NCI-H526 treated with DMSO at 0.1 percent for 48 hours (cell line): ENCODE data around the gene PNPLA1.

Experiments
- DNase-seq: peaks from one replicate; lab custom pipeline; 2025; lab: John Stamatoyannopoulos, UW

PNPLA1 gene

GRCh38 chr6:36269834-36270705, at the start of gene PNPLA1:
Gene PNPLA1, plus strand, starts transcription at chr6:36270060. Its CDS starts 400 bp downstream, at chr6:36270460.
- no peak for DNase-seq

DNA sequence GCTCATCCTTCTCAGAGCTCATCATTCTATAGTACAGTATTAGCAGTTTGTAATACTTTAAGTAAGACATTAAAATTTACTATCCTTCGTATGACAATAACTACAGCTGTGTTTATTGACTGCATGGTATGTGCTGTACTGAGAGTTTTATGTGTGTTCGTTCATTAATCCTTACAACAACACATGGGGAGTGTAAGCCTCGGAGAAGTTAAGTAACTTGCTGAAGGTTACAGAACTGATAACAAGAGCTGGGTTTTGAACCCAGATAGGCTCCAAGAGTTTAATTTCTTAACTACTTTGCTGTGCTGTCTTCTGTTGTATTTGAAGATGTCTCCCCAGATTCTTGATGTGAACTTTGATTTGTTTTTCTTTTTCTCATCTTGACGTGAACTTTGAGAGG, 49.6 kb upstream of the PNPLA1 start:
- DNase-seq: no peak

DNA sequence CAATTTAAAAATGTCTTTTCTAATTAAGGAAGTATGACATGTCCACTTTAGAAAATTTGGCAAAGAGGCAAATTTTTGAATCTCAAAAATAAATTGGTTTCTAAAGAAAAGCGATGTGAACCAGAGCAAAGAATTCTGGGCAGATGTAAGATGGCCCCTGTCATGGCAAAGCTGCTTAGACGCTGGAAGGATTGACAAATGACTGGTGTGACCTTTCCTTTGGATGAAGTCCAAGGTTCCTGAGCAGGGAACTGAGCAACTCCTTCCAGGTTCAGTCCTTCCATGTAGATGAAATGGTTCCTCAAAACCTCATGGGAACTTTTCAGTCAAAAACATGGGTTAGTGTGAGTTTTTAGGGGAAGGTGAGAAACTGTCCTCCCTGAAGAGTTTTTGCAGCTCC, 48.2 kb upstream of the PNPLA1 start:
- DNase-seq: no peak

GRCh38 chr6:36222924-36223323, 46.9 kb upstream of the PNPLA1 start:
- DNase-seq: no peak

DNA sequence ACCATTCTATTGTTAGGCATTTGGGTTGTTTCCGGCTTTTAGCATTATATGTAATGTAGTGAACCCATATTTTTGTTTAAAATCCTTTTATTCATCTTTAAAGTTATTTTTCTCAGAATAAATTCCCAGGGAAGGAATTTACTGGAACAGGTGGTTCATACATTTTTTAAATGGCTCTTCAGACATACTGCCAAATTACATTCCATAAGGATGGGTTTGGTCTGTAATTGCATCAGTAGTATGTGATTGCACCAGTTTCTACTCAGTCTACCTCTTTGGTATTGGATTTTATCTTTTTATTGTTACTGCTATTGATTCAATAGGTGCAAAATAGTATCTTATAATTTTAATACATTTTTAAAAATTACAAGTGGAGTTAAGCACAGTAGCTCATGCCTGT, 46.2 kb upstream of the PNPLA1 start:
- no peak for DNase-seq

DNA sequence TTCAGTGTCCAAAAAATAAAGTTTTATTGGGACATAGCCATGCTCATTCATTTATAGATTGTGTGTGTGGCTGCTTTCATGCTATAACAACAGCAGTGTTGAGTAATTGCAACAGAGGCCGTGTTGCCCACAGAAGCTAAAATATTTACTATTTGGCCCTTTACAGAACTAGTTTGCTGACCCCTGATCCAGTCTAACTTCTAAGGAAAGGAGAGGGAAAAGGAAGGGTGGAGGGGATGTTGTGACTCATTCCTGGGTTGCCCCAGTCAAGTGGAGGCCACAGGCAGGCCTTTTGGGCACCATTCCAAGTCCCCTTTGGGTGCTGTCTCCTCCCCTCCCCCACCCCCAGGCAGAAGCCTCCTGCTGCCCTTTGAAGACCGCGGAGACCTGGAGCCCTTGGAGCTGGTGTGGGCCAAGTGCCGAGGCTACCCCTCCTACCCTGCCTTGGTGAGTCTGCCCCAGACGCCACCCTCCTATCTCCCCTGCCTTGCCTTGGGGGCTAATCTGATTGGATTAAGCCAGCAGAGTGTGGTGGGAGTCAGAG, 44.9 kb upstream of the PNPLA1 start:
- no peak for DNase-seq

- DNase-seq: no peak
These were observed 43.3 kb upstream of the PNPLA1 start for GRCh38 chr6:36226438-36227047.

DNA sequence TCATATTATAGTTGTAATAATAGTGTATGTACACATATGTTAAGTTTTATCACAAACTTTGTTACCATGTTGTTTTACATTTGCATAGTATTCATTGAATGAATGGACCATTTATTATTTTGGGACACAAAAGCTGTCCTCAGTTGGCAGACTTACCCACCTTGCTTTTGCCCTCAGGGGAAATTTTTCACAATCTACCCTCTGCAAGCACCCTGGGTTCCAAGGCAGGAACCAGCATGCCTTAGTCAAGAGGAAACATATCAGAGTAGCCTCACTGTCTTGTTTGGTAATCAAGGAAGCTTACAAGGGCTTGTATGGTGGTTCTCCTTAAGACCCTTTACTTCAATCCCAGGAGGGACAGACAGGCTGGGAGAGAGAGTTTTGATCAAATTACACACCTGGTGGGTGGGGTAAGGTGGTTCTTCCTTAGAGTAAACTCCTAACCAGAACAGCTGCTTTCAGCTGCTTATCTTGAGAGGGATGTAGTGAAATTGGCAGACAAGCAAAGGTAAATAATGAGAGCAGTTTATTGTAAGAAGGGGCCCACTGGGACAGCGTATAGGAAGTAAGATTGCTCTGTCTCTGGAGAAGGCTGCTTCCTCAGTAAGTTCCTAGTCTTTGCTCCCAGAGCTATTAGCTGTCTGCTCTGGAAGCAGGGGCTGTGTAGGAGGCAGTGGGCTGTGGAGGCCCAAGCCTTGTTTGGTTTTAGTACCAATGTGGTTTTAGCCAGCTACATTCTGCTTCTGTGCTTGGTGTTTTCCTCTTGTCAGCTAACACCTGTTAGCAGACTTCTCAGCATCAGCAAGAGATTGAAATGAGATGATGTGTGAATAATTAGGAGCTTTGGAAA, 42.3 kb upstream of the PNPLA1 start:
- no peak for DNase-seq

GRCh38 chr6:36229223-36229622, 40.6 kb upstream of the PNPLA1 start:
- no peak for DNase-seq

DNA sequence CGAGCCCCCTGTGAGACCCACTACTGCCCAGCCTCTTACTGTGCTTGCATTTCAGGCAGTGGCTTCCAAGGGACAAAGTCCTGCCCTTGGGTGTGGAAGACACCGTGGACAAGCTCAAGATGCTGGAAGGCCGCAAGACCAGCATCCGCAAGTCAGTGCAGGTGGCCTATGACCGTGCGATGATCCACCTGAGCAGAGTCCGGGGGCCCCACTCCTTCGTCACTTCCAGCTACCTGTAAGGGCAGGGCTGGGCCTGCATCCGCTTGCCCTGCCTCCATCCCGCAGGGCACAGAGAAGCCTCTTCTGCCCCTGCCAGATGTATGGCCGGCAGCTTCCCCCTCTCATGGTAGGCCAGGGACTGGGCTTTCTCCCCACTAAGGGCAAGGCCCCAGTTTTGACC, 39.5 kb upstream of the PNPLA1 start:
- no peak for DNase-seq

GRCh38 chr6:36232172-36232571, 37.7 kb upstream of the PNPLA1 start:
- no peak for DNase-seq

- DNase-seq: no peak
These were observed 34.6 kb upstream of the PNPLA1 start for GRCh38 chr6:36235309-36235708.

GRCh38 chr6:36235862-36236261, 34.0 kb upstream of the PNPLA1 start:
- DNase-seq: no peak

DNA sequence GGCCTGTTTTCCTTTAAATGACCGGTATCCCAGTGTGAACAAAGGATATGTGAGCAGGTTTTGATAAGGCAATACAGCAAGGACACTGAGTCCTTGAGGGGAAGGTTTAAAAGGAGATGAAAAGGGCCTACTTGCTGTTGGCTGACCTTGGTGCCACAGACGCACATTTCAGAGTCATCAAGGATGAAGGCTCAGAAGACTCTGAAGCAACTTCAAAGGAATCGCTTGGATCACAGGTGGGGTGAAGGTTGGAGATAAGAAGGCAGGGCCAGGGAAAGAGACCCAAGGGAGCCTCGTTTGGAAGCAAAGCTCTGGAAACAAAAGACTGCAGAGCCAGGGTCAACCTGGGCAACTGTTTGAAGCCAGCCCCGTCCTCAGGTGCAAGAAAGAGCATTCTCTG, 30.1 kb upstream of the PNPLA1 start:
- no peak for DNase-seq

DNA sequence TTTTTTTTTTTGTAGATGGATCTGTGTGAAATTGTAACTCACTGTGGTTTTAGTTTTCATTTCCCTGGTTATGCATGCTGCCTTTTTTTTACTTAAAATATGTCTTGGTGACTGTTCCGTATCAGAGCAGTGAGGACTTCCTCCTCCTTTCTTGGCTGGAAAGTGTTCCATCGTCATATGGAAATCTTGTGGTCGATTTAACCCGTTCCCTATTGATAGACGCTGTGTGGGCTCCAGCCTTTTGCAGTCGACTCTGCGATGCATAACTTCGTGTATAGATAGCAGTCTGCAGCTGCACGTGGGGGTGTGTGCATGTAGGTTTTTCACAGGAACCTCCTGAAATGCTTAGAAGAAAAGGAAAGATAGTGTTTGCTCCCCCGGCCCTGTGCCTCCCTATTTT, 28.1 kb upstream of the PNPLA1 start:
- peak; percentile 85 for DNase-seq

DNA sequence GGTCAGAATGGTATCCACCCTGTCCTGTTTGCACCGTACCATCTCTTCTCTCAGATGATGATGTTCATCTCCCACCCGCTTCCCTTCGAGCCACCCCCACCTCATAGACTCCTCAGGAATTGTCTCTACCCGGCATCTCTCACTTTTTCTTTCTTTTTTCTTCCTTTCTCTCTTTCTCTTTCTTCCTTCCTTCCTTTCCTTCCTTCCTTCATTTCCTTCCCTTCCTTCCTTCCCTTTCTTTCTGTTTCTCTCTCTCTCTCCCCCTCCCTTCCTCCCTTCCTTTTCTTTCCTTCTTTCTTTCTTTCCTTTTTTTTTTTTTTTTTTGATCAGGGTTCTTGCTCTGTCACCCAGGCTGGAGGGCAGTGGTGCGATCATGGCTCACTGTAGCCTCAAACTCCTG, 27.7 kb upstream of the PNPLA1 start:
- no peak for DNase-seq

DNA sequence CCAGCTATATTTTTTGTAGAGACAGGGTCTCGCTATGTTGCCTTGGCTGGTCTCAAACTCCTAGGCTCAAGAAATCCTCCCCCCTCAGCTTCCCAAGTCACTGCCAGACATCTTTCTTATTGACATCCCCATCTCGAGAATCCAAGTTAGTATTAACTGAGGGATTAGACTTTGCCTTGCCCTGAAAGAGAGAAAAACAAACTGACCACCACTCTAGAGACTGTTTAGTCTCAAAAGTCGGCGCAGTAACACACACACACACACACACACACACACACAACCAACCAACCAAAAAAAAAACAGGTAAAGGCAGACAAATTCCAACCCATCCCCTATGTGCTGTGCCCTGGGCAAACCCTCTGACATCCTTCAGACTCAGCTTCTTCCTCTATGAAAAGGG, 27.2 kb upstream of the PNPLA1 start:
- no peak for DNase-seq

- DNase-seq: no peak
These were observed 26.2 kb upstream of the PNPLA1 start for GRCh38 chr6:36243562-36244212.

DNA sequence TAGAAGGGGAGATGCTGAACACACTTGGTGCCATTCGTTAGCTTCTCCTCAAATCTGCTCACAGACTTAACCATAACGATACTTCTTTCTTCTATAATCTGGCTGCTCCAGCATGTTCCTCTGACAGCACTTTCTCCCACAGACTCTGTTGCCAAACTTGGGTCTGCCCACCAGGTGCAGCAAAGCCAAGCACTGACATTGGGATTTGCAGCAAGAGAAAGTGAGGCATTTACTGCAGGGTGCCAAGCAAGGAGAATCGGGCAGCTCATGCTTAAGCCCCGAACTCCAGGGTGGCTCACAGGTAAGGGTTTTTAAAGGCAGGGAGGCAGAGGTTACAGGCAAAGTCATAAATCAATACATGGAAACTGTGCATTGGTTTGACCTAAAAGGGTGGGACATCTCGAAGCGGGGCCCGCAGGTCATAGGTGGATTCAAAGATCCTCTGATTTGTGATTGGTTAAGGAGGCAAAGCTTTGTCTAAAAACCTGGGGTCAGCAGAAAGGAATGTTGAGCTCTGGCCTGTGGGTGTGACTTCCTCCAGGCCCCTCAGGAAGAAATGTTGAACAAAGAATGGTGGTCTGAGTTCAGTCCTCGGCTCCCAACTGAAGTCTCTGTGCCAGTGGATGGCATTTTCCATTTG, 25.1 kb upstream of the PNPLA1 start:
- no peak for DNase-seq

GRCh38 chr6:36245572-36246061, 24.2 kb upstream of the PNPLA1 start:
- no peak for DNase-seq
